Esophagus squamous epithelium (tissue), 5 donors: ENCODE results near the gene PLA2G2C. TPM values are rescaled to one million over a fixed set of nuclear protein-coding genes. Genes with fewer than 3 reads are reported as not detected.

Source experiments
- DNase-seq: peaks from one replicate; lab custom pipeline; 2025; lab: John Stamatoyannopoulos, UW
- H3K27ac ChIP-seq, 4 donors: fragments of 200-600 bp; sonication (generic); one replicate each; pipeline ENCODE4 v1.5.1; 2016 to 2019; ENCODE audit warnings: mild to moderate bottlenecking in 1 of 4
- H3K27me3 ChIP-seq, 4 donors: fragments of 200-600 bp; sonication (generic); 1 replicate in 3 of 4; 2 replicates in 1 of 4; pipeline versions ENCODE4 v1.5.1 to v1.6.0; 2017 to 2021; ENCODE audit warnings: antibody characterized with exemption in 1 of 4
- H3K36me3 ChIP-seq, 3 donors: fragments of 200-600 bp; sonication (generic); one replicate each; pipeline ENCODE4 v1.5.1; 2016 to 2019
- H3K4me1 ChIP-seq, 3 donors: fragments of 200-600 bp; sonication (generic); one replicate each; pipeline ENCODE4 v1.5.1; 2017 to 2019
- H3K4me3 ChIP-seq, 4 donors: fragments of 200-600 bp; sonication (generic); 1 replicate in 3 of 4; 2 replicates in 1 of 4; pipeline ENCODE4 v1.5.1; 2016 to 2019; ENCODE audit warnings: mild to moderate bottlenecking in 2 of 4, moderate library complexity in 1 of 4
- H3K9me3 ChIP-seq, 3 donors: fragments of 200-600 bp; sonication (generic); one replicate each; pipeline ENCODE4 v1.5.1; 2016 to 2019
- CTCF ChIP-seq, 6 experiments: fragments of 450-650 bp in 4 of 6; fragments of 200-600 bp in 2 of 6; sonication (generic) in 2 of 6; IDR thresholded peaks; one replicate each; pipeline ENCODE4 v1.5.1; 2016 to 2019; ENCODE audit warnings: antibody characterized with exemption in 6 of 6, mild to moderate bottlenecking in 4 of 6, moderate library complexity in 4 of 6
- POLR2A ChIP-seq, 4 donors: fragments of 450-650 bp; IDR thresholded peaks; one replicate each; pipeline ENCODE4 v1.6.1; 2017; ENCODE audit warnings: antibody characterized with exemption in 4 of 4, mild to moderate bottlenecking in 4 of 4, moderate library complexity in 3 of 4
- WGBS, 2 donors: methylation state at CpG; one replicate each; pipeline ENCODE4 v1.1.5; 2018; 5-methylcytosine and 5-hydroxymethylcytosine counted together
- intact Hi-C: fragments of 100-400 bp; cut with DNase I; formaldehyde crosslinking; loops from one replicate; pipeline ENCODE4 v1.15.0; 2022
- total RNA-seq, 4 donors: library from RNA; depleted of rRNA; stranded (reverse); fragments of >200 nt; gene quantifications; one replicate each; pipeline ENCODE4 v1.1.0, GENCODE V29; 2016
- donor health status: DM: yes; HTN: yes; CAD: no.

Gene PLA2G2C
- total RNA-seq, 4 donors from 2014 or later: 0.04 to 0.19 TPM; not detected in 2

GRCh38 chr1:20189664-20190063 is 3.3 kb upstream of the PLA2G2C start:
- WGBS, 2 donors: 79% methylated on average over 4 of the region's 4 CpGs
- DNase-seq: no peak
- intact Hi-C loops: no loop called here

DNA sequence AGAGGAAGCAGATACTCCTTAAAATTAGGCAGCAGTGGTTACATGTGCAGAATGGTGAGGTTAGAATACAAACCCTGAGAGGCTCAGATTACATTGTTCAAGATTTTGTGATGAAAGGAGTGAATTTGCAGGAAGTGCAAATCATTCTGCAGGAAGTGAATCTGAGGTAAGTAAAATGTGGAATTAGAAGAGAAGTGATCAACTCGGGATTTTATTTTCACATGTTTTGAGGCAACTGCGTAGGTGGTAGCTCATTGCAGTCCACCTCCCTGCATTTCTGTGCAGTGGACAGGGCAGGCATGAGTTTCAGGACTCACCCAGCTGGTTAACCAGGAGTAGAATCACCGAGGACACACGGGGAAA is 2.1 kb upstream of the PLA2G2C start:
- Histone ChIP-seq H3K4me3 (no peak overlapping the region), H3K36me3 (no peaks in the 10 kb centered on the region), H3K9me3 (no peaks in the 10 kb centered on the region), H3K27me3 (peaks cover 0 to 94% (median 0%) of the 10 kb centered on the region in 4 donors), H3K4me1 (peaks cover 5 to 54% (median 18%) of the 10 kb centered on the region in 3 donors), H3K27ac (peak overlapping the region in 3 of 4 donors; percentile 79 to 87 (median 82))
- no peak for TF ChIP-seq POLR2A (IDR thresholded peaks at IDR 0.05)
- no peak for TF ChIP-seq CTCF (IDR thresholded peaks at IDR 0.05)
- intact Hi-C loops: no loop called here
- 62 to 67% methylated on average over 4 of the region's 4 CpGs for WGBS, 2 donors
- DNase-seq: no peak

More at GRCh38 chr1:20189664-20190063, 3.3 kb upstream of the PLA2G2C start:
- TF ChIP-seq POLR2A (IDR thresholded peaks at IDR 0.05): no peak
- no peak for TF ChIP-seq CTCF (IDR thresholded peaks at IDR 0.05)
- H3K27me3 ChIP-seq: peaks cover 0 to 92% (median 0%) of the 10 kb centered on the region in 4 donors
- no peaks in the 10 kb centered on the region for H3K9me3 ChIP-seq
- no peaks in the 10 kb centered on the region for H3K36me3 ChIP-seq
- H3K4me3 ChIP-seq: no peak overlapping the region
- peaks cover 5 to 57% (median 23%) of the 10 kb centered on the region in 3 donors for H3K4me1 ChIP-seq
- H3K27ac ChIP-seq: peak overlapping the region in 1 of 4 donors; percentile 46

DNA sequence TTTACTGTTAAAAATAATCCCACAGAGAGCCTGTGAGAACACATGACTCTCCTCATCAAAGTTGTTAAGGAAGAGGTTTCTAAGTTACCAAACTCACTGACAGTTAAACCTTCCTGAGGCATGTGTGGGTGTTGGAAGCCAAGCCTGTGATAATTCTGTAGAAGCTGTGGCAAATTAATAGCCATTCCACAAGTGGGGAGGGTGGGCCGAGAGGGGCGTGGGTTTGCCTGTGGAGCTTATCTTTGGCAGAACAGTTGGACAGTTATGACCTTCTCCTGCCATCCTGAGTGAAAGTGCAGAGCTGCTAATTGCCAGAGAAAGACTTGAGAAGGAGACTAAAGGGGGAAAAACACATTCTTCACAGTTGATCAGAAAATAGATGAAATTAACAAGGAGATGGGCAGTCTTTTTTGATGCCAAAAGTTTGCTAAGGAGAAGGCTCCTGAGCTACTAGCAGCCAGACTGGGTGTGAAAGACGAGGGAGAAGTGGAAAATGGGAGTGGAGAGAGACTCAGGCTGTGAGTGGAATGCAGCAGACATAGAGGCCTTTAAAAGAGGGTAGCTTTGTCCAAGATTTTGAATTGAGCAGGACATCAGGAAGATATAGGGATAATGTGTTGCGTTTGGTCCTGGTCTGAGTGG is 1.6 kb upstream of the PLA2G2C start:
- peaks cover 5 to 52% (median 18%) of the 10 kb centered on the region in 3 donors for H3K4me1 ChIP-seq
- intact Hi-C loops: no loop called here
- 44 to 63% methylated on average over 4 of the region's 4 CpGs for WGBS, 2 donors
- DNase-seq: no peak
- H3K9me3 ChIP-seq: no peaks in the 10 kb centered on the region
- no peak for TF ChIP-seq CTCF (IDR thresholded peaks at IDR 0.05)
- no peak for TF ChIP-seq POLR2A (IDR thresholded peaks at IDR 0.05)
- no peaks in the 10 kb centered on the region for H3K36me3 ChIP-seq
- peak overlapping the region; percentile 2 to 87 (median 80) for H3K27ac ChIP-seq
- H3K4me3 ChIP-seq: no peak overlapping the region
- peaks cover 0 to 94% (median 0%) of the 10 kb centered on the region in 4 donors for H3K27me3 ChIP-seq

- Histone ChIP-seq H3K36me3 (no peaks in the 10 kb centered on the region), H3K4me3 (peak overlapping the region in 2 of 4 donors; percentile 53 to 61), H3K4me1 (peaks cover 5 to 46% (median 18%) of the 10 kb centered on the region in 3 donors), H3K27me3 (peaks cover 0 to 93% (median 0%) of the 10 kb centered on the region in 4 donors), H3K9me3 (no peaks in the 10 kb centered on the region), H3K27ac (peak overlapping the region; percentile 28 to 87 (median 80))
- intact Hi-C loops: no loop called here
- DNase-seq: no peak
- 42 to 56% methylated on average over 4 to 7 of the region's 7 CpGs for WGBS, 2 donors
- TF ChIP-seq CTCF (IDR thresholded peaks at IDR 0.05) (peak in 3 of 6 experiments; percentile 20 to 43 (median 40)), POLR2A (IDR thresholded peaks at IDR 0.05) (no peak)
These were observed 940 bp upstream of the PLA2G2C start for GRCh38 chr1:20187103-20187812.
